AG09309 (cell line): ENCODE measurements around the gene PKDREJ.

Experiments used
- DNase-seq: peaks from one replicate; pipeline ENCODE4 v3.0.0-alpha.2; 2010; ENCODE audit warnings: low read depth
- H3K4me3 ChIP-seq: 2 replicates; pipeline ENCODE4 v1.5.1; 2011; ENCODE audit warnings: mild to moderate bottlenecking, low read depth, low read length, moderate library complexity; ENCODE audit not compliant: control insufficient read depth
- CTCF ChIP-seq: IDR thresholded peaks from 2 replicates; pipeline ENCODE4 v1.5.1; 2011; ENCODE audit warnings: mild to moderate bottlenecking, low read depth, low read length, inconsistent platforms; ENCODE audit not compliant: insufficient read depth, control insufficient read depth; ENCODE audit errors: missing control alignments

PKDREJ gene

GRCh38 chr22:46250783-46251125 is 12.4 kb downstream of the PKDREJ start:
- H3K4me3 ChIP-seq, result peak overlapping the region; percentile 63
- DNase-seq, result no peak
- no peak for TF ChIP-seq CTCF

- peak within 1 kb of the TSS; percentile 63 for H3K4me3 ChIP-seq
- DNase-seq, result peak; percentile 18
- no peak for TF ChIP-seq CTCF
Observed at GRCh38 chr22:46250035-46250782, 12.9 kb downstream of the PKDREJ start, which contains the start of gene CDPF1. CDPF1 (minus strand) TSS chr22:46250293; CDS start chr22:46248284, 2,009 bp downstream.

GRCh38 chr22:46247443-46247975 is 15.6 kb downstream of the PKDREJ start:
- no peak for DNase-seq
- no peak for TF ChIP-seq CTCF
- H3K4me3 ChIP-seq, result no peak overlapping the region

- DNase-seq, result no peak
- TF ChIP-seq CTCF, result no peak
- no peak overlapping the region for H3K4me3 ChIP-seq
Observed at GRCh38 chr22:46246178-46246577, 17.0 kb downstream of the PKDREJ start.

GRCh38 chr22:46245511-46245910 is 17.6 kb downstream of the PKDREJ start:
- no peak for DNase-seq
- TF ChIP-seq CTCF, result no peak
- H3K4me3 ChIP-seq, result no peak overlapping the region

- no peak for TF ChIP-seq CTCF
- H3K4me3 ChIP-seq, result no peak overlapping the region
- DNase-seq, result no peak
Observed at GRCh38 chr22:46244771-46245170, 18.4 kb downstream of the PKDREJ start.
